OCI-M1 (cell line): ENCODE measurements around the gene GABRB1.
A peak's percentile ranks its signal among the peaks of the same experiment; 100 is the strongest.

Experiments used
- DNase-seq: peaks from one replicate; lab custom pipeline; 2025; lab: John Stamatoyannopoulos, UW

Gene GABRB1

GRCh38 chr4:47118192-47118929, 87.0 kb downstream of the GABRB1 start:
- DNase-seq = no peak

GRCh38 chr4:47120783-47121182, 89.4 kb downstream of the GABRB1 start:
- no peak for DNase-seq

- DNase-seq = peak; percentile 91
Observed at GRCh38 chr4:47122592-47123291, 91.4 kb downstream of the GABRB1 start.

- DNase-seq = no peak
Observed at GRCh38 chr4:47128991-47129390, 97.6 kb downstream of the GABRB1 start.

GRCh38 chr4:47135210-47135609, 103.8 kb downstream of the GABRB1 start:
- DNase-seq = no peak

DNA sequence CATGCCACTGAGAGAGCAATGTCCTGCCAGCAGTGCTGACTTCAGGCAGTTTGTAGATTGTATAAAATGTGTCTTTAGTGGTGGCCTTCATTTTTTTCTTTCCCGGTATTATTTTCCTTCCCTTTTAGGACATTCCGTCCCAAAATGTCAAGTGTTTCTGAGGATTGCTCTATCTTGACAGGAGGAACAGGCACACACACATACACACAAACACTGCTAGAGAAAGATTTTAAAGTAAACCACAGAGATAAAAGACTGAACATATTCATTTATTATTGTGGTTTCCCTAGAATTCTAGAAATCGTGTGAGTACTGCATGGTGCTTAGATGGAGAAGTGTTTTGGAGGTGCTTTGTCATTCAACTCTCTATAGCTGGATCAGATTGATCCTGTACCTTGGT, 111.9 kb downstream of the GABRB1 start:
- peak; percentile 33 for DNase-seq

DNA sequence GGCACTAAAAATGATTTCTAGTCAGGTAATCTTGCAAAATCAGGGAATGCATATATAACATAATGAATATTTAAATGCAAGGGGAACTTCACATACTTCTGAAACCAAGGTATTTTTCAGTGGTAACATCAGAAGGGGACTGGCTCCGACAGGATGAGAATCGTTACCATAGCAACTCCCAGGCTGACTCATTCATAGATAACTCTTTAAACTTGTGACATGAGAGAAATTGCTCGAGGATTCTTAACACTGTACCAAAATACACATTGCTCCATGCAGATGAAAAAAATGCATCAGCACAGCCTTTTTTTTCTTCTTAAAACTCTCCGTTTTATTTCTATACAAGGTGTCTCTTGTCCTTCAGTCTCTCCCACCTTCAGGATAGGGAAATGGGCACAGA, 114.3 kb downstream of the GABRB1 start:
- DNase-seq = peak; percentile 74

DNA sequence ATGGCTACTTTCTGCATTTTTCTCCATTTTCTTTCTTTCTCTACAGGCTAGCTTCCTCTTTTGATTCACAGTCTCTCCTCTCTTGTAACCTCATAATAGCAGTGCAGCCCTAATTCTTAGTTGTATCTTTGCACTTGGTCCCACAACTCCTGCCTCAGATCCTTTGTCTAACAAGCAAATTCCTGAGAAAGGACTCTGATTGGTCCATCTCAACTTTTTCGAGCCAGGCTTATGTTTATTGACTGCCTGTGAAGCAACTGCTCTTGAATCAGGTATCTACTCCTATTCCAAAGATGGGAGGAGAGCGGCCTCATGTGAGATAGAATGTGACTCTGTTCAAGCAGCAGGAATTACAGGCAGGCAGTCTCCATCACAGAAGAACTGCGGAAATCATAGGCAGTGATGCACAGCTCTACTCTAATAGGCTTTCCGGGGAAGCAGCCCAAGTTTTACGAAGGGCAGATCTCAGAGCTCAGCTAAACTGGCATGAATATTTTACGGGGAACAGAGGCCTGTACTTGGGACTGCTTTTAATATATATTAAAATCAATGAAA, 123.5 kb downstream of the GABRB1 start:
- DNase-seq = no peak

DNA sequence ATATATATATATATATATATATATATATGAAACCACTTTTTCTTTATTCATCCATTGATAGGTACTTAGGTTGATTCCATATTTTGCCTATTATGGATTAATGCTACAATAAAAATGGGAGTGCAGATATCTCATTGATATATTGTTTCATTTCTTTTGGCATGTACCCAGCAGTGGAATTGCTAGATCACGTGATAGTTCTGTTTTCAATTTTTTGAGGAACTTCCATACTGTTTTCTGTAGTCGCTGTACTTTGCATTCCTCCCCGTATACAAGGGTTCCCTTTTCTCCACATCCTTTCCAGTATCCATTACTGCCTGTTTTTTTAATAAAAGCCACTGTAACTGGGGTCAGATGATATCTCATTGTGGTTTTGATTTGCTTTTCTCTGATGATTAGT, 124.6 kb downstream of the GABRB1 start:
- no peak for DNase-seq

DNA sequence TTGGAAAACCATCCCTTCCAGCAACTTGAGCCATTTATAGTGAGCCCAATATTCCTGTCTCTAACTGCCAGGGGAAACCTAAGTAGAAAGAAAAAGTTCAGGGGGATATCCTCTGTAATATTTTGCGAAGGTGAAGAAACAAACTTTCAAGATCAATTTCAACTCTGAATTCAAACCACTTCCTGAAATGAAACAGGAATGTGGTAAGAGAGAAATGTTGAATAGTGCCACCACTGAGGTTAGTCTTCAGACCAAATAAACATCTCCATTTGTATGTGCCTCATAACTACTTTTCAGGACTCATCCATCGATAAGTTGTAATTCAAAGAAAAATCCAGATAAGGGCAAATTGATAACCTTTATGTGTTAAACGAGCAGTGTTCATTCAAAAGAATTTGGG, 128.7 kb downstream of the GABRB1 start:
- peak; percentile 25 for DNase-seq

DNA sequence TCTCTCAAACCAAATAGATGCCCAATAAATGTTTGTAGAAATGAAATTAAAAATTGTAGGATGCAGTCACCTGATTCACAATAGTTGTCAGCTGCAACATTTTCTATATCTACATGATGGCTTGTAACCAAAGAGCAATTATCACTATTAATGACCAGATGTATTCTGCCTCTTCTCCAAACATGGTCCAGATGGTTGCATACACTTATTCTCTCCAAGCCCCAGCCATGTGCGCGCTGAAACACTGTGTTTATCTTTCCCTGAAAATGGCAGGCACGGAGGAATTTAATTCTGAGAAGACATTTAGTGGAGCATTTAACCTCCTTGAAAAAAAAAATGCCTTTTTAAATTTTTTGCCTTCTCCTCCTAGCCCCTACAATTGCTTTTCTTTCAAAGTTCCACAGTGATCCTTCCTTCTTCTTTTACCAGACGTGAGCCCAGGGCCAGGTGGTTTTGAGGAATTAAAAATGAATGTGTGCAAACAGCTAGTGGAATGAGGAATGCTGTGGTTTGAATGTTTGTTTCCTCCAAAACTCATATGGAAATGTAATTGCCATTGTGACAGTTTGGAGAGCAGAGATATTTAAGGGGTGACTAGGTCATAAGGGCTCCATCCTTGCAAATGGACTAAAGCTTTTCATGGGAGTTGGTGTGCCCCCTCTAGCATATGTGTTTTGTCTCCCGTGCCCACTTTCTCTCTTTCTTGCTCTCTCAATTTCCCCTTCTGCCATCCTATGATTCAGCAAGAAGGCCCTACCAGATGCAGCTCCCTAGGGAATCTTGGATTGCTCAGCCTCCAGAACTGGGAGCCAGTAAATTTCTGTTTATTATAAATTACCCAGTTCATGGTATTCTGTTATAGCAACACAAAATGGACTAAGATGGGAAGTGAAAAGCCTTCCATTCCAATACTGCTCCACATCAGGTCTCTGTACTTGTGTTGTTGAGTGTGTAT, 136.0 kb downstream of the GABRB1 start:
- no peak for DNase-seq

DNA sequence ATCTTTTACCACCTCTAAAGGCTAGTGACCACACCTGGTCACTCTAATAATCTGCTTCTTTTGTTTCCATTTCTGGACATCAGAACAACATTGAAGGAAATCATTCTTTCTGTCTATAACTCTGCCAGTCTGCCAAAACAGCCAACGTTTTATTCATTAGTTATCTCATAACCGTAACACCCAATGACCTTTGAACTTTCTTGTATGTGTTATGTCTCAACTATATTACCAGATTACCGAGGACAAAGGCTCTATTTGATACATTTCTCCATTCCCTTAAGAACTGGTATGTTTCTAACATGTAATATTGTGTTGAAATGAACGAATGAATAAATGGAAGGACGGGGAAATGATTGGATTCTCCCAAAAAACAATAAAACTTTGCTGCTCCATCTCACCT, 152.7 kb downstream of the GABRB1 start:
- DNase-seq = no peak

- DNase-seq = no peak
Observed at GRCh38 chr4:47185761-47186160, 154.4 kb downstream of the GABRB1 start.

DNA sequence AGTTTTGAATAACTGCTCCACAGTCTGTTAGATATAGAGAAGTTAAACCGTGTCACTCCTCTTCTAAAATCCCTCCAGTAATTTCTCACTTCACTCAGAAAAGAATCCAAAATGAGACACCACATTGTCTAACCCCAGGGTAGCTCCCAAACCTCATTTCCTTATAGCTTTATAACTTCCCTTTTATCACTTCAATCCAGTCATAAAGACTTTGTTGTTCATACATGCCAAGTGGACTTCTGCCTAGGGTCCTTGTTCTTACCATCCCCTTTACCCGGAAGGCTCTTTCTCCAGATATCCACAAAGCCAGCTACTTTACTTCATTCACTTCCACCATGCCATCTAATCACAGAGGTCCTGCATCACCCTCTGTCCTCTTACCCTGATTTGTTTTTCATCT, 156.2 kb downstream of the GABRB1 start:
- DNase-seq = no peak

DNA sequence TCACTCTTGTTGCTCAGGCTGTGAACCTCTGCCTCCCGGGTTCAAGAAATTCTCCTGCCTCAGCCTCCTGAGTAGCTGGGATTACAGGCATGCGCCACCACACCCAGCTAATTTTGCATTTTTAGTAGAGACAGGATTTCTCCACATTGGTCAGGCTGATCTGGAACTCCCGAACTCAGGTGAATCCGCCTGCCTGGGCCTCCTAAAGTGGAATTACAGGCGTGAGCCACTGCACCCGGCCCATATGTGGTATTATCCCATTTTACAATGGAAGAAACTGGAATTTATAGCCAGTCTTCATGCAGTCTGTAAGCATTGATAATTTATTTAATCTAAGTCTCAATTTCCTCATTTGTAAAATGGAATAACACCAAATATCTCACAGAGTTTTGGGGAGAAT, 161.8 kb downstream of the GABRB1 start:
- DNase-seq = no peak

DNA sequence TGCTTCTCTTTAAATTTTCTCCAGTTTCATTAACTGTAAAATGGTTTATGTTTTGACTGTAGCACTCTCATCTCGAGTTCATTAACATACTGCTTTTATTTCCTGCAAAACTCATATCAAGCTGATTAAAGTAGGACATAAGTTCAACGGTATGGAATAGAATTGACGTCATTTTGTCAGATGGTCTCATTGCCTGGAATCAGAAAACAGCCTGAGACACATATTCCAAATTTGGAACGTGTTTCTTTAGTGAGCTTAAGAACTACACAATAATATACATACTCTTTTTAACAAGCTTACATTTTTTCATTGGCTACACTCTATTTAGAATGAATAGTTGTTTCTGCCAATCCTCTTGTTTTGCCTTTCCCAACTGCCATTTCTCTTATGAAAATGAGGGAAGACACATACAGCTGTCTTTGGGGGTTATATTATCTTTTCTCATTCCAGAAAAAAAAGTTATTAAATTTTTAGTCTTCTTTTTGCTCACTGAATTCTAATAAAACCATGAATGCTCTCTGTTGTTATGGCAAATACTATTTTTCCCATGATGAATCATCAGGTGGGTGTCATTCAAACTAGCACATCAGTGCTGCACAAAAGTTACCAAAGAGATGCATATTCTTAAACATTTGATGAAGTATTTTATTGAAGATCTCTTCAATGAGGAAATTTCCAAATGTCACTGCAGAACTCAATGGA, 162.8 kb downstream of the GABRB1 start:
- no peak for DNase-seq

DNA sequence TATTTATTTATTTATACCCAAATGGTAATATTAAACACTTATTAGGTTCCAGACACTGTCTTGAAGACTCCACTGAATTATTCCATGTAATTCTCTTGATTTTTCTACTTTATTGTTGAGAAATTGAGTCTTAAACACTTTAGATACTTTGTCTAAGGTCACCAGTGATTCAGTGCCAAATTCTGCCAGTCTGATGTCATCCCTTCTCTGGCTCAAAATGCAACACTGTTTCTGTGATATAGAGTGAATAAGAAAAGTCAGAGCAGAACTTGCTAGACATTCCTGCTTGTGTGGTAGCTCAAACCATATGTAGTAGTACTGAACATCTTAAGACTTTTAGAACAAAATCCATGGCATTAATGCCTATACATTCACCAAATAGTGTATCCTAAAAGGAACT, 164.3 kb downstream of the GABRB1 start:
- no peak for DNase-seq

GRCh38 chr4:47198791-47199190, 167.4 kb downstream of the GABRB1 start:
- DNase-seq = peak; percentile 50

DNA sequence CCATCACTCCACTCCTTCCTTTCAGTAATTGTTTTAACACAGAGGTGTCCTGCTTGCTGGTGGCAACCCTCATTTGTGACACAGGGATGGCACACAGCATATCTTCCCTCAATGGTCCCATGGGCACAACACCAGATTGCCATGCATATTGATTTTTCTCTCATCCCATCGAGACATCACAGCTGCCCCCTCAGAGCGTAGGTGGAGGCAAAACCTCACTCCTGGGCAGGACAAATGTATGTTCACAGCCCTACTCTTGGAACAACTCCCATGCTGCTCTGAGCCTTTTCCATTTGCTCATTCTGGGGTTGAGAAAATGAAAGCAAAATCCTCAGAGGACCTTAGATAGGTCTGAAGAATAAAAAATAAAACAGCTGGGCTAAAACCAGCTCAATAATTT, 172.2 kb downstream of the GABRB1 start:
- DNase-seq = no peak

DNA sequence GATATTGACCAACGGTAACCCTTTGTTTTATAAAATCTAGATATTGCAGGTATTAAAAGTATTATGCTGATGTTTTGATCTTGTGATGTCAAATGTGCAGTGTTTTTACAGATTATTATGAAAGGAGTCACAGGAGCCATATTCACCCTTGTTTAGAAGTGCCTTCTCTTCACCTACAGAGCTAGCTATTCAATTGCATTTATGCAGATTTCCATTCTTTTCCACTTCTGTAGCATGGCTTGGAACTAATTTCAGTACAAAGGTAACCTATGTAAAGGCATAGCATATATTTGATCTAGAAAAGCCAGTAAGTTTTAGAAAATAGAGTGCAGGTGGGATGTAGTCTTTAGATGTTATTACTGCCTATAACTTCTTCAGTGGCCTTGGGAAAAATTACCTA, 176.2 kb downstream of the GABRB1 start:
- DNase-seq = no peak

GRCh38 chr4:47209833-47210232, 178.5 kb downstream of the GABRB1 start:
- no peak for DNase-seq

DNA sequence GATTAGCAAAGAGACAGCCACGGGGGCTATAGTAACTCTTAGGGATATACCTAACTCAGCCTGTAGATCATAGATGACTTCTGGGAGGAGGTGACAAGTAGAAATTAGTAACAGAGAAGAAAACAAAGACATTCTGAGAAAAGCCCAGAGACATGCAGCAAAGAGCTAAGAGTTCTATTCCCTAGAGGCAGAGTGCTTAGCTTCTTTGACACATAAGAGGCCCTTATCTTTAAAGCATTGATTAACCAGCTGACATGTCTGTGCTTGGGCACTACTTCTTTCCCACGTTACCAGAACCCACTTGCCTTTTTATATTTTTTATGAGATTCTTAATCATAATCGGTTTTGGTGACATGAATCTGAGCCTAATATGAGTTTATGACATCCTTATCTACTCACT, 179.5 kb downstream of the GABRB1 start:
- no peak for DNase-seq
